ENCODE measurements around the gene MRPS25.

- TF ChIP-seq CTCF (IDR thresholded peaks at IDR 0.05) (no peak), POLR2AphosphoS5 (IDR thresholded peaks at IDR 0.05; ENCODE audit: insufficient read depth in 1 of 2, low read depth in 1 of 2) (no peak)
Observed at GRCh38 chr3:15038306-15038705, 26.8 kb downstream of the MRPS25 start.

Data from vagina (tissue), 2 donors.